Measurements from ENCODE around the gene NR2F1-AS1. TPM values are rescaled to one million over a fixed set of nuclear protein-coding genes. Genes with fewer than 3 reads are reported as not detected.

Gene NR2F1-AS1
- total RNA-seq, 1 experiment from 2014 or later: 24.1 TPM

DNA sequence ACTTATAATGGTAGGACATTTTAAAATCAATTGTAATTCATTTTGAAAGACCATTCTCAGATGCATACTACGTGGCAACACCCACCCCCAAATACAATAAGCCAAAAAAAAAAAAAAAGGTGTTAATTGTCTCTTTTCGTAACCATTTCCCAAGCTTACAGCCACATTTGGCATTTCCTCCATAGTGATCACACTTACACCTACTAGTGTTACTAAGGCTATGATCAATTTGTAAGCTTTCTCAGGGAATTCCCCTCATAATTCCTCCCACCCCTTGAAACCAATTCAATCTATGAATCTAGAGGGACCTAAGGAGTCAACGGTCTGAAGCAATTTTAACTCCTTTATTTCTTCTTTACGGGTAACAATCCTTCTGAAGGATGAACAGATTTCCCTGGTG lies 42.1 kb upstream of the NR2F1-AS1 start:
- H3K4me3 ChIP-seq (ENCODE audit: low read length): no peak overlapping the region
- no peaks in the 10 kb centered on the region for H3K36me3 ChIP-seq (ENCODE audit: low read depth, low read length)
- H4K20me1 ChIP-seq (ENCODE audit: low read length): no peaks in the 10 kb centered on the region
- no peak overlapping the region for H3K4me2 ChIP-seq (ENCODE audit: low read length)
- no peak for DNase-seq
- no peaks in the 10 kb centered on the region for H3K9me2 ChIP-seq (replicated peaks; ENCODE audit: low read length)
- intact Hi-C loops (cut with micrococcal nuclease): loop anchor here (5.0 kb wide), 1 partner anchor 54 kb away; no protein-coding TSS in a partner anchor
- no peak overlapping the region for H2AFZ ChIP-seq (ENCODE audit: low read length)
- no peak overlapping the region for H3K27ac ChIP-seq (ENCODE audit: low read length)
- H3K79me2 ChIP-seq (ENCODE audit: low read length): no peaks in the 10 kb centered on the region
- no peaks in the 10 kb centered on the region for H3K9me3 ChIP-seq (ENCODE audit: low read length)
- no peak overlapping the region for H3K9ac ChIP-seq (ENCODE audit: low read length)
- CTCF ChIA-PET: interaction anchor here (0.6 kb wide), 1 partner anchor 247 kb away, joined by 4 read pairs; no protein-coding TSS in a partner anchor
- no peaks in the 10 kb centered on the region for H3K27me3 ChIP-seq (ENCODE audit: low read length)
- no TSS peak for BruUV-seq (replicated peaks)
- TF ChIP-seq EZH2phosphoT487 (IDR thresholded peaks at IDR 0.05; ENCODE audit: borderline replicate concordance, low read length): no peak
- TF ChIP-seq, protein P1, sequence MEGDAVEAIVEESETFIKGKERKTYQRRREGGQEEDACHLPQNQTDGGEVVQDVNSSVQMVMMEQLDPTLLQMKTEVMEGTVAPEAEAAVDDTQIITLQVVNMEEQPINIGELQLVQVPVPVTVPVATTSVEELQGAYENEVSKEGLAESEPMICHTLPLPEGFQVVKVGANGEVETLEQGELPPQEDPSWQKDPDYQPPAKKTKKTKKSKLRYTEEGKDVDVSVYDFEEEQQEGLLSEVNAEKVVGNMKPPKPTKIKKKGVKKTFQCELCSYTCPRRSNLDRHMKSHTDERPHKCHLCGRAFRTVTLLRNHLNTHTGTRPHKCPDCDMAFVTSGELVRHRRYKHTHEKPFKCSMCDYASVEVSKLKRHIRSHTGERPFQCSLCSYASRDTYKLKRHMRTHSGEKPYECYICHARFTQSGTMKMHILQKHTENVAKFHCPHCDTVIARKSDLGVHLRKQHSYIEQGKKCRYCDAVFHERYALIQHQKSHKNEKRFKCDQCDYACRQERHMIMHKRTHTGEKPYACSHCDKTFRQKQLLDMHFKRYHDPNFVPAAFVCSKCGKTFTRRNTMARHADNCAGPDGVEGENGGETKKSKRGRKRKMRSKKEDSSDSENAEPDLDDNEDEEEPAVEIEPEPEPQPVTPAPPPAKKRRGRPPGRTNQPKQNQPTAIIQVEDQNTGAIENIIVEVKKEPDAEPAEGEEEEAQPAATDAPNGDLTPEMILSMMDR (conservative IDR thresholded peaks at IDR 0.05; ENCODE audit: low read depth, low read length): no peak
- TF ChIP-seq EZH2 (IDR thresholded peaks at IDR 0.05; ENCODE audit: low read length, unreplicated experiment): no peak
- H3K4me1 ChIP-seq (ENCODE audit: insufficient read depth, low read length): peaks cover 11% of the 10 kb centered on the region; the same call in 1 of the 2 replicates
- H3F3A ChIP-seq (ENCODE audit: low read length, unreplicated experiment): no peaks in the 10 kb centered on the region
- no peak for ATAC-seq
- POLR2A ChIA-PET (ENCODE audit: unreplicated experiment): no interaction called here

DNA sequence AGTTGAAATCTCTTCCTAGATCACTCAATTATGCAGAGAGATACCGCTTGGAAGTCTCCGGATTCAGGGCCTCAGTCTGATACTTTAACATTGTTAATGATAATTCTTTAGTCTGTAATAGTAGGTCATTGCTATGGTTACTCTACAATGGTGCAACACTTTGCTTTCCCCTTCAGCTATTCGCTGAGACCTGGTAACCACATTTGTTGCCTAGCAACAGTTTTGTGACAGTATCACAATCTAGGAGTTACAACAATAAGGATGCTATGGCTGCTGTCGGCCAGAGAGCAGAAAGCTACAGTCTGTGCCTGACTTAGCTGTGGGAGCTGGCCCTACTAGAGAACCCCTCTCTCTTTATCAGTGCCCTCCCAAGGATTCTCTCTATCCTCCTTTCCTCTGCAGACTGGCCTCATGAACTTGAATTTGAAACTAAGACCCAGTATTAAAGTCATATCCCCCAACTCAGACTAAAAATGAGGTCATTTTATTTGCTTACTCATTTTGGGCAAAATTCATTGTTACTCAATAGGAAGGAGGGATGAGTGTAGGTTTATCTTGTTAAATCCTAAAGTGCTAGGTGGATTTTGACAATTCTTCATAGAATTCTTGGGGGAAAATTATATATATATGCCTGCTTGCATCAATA lies 41.3 kb upstream of the NR2F1-AS1 start:
- Histone ChIP-seq H3K4me3 (ENCODE audit: low read length) (no peak overlapping the region), H3K27me3 (ENCODE audit: low read length) (no peaks in the 10 kb centered on the region)
- POLR2A ChIA-PET (ENCODE audit: unreplicated experiment): interaction anchor here (0.7 kb wide), 1 partner anchor 40 kb away, joined by 4 read pairs; no protein-coding TSS in a partner anchor

More for the DNA sequence above, 41.3 kb upstream of the NR2F1-AS1 start:
- H3F3A ChIP-seq (ENCODE audit: low read length, unreplicated experiment): no peaks in the 10 kb centered on the region
- no peak; the same call in 1 of the 2 replicates for ATAC-seq
- H3K9ac ChIP-seq (ENCODE audit: low read length): no peak overlapping the region
- CTCF ChIA-PET: interaction anchor here (0.6 kb wide), 1 partner anchor 18 kb away, joined by 3 read pairs; no protein-coding TSS in a partner anchor
- H3K4me1 ChIP-seq (ENCODE audit: insufficient read depth, low read length): peaks cover 11% of the 10 kb centered on the region; the same call in 1 of the 2 replicates
- no peak overlapping the region for H3K4me2 ChIP-seq (ENCODE audit: low read length)
- no peaks in the 10 kb centered on the region for H4K20me1 ChIP-seq (ENCODE audit: low read length)
- DNase-seq: peak; percentile 43
- H3K9me2 ChIP-seq (replicated peaks; ENCODE audit: low read length): no peaks in the 10 kb centered on the region
- no peaks in the 10 kb centered on the region for H3K9me3 ChIP-seq (ENCODE audit: low read length)
- no peaks in the 10 kb centered on the region for H3K36me3 ChIP-seq (ENCODE audit: low read depth, low read length)
- TF ChIP-seq, protein P1 (conservative IDR thresholded peaks at IDR 0.05; ENCODE audit: low read depth, low read length): no peak
- TF ChIP-seq EZH2phosphoT487 (IDR thresholded peaks at IDR 0.05; ENCODE audit: borderline replicate concordance, low read length) (no peak), EZH2 (IDR thresholded peaks at IDR 0.05; ENCODE audit: low read length, unreplicated experiment) (no peak)
- no TSS peak for BruUV-seq (replicated peaks)
- H2AFZ ChIP-seq (ENCODE audit: low read length): no peak overlapping the region
- no peaks in the 10 kb centered on the region for H3K79me2 ChIP-seq (ENCODE audit: low read length)
- no peak overlapping the region for H3K27ac ChIP-seq (ENCODE audit: low read length)
- intact Hi-C loops (cut with micrococcal nuclease): loop anchor here (5.0 kb wide), 1 partner anchor 55 kb away; no protein-coding TSS in a partner anchor

Data from PC-3 (cell line).